HTERT RPE-1 (cell line): ENCODE measurements around the gene HOXC6.
"Not testable (repeated sequence)": the region's sequence is repeated elsewhere in the genome, so short reads cannot be mapped to it uniquely, and the experiment has no call there.

Experiments used
- in situ Hi-C: fragments of 300-500 bp; cut with MboI; formaldehyde crosslinking; loops from 4 replicates; pipeline ENCODE4 v1.14.3; 2020; ENCODE audit warnings: low sequenced_read_pairs

The HOXC6 gene

DNA sequence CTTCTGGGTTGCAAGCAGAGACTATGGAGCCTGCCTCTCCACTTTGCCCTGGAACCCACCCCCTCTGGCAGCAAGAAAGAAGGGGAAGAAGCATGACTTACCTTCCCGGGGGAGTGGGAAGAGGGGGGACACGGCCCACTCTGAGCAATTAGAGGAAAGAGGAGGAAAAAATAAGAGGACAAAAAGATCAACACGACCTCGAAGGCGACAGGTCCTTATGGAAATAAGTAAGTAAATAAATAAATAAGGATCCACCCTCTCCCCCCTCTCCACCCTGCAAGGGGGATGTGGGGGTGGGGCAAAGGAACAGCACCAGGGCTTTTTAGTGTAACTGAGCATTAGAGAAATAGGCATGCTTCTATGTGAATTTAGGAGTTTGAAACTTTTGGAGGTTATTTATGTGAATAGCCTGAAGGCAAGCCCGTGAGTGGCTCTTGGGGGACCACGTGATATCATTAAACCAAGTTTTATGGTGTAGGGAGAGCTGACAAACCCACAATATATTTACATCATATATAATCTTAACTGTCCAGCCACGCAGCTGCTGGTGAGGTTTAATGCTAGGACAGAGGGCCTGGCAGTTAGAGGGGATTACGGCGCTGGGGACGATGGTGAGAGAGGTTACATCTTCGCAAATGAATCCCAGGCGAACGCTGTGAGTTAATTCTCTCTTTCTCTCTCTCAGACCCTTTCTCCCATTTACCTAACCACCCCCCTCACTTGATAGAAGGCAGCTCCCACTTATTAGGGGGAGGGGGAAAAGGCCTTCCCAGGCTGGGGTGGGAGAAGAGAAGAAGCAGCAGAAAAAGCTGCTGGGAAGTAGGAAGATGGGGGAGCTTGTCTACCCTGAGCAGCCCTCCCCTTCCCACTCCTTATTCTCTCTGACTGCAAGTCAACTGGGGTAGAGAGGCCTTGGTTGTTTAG lies 9.4 kb downstream of the HOXC6 start:
- in situ Hi-C loops: no loop called here

GRCh38 chr12:54038284-54038870 lies 10.1 kb downstream of the HOXC6 start:
- in situ Hi-C loops: no loop called here

GRCh38 chr12:54038871-54039414 lies 10.7 kb downstream of the HOXC6 start:
- in situ Hi-C loops: no loop called here

DNA sequence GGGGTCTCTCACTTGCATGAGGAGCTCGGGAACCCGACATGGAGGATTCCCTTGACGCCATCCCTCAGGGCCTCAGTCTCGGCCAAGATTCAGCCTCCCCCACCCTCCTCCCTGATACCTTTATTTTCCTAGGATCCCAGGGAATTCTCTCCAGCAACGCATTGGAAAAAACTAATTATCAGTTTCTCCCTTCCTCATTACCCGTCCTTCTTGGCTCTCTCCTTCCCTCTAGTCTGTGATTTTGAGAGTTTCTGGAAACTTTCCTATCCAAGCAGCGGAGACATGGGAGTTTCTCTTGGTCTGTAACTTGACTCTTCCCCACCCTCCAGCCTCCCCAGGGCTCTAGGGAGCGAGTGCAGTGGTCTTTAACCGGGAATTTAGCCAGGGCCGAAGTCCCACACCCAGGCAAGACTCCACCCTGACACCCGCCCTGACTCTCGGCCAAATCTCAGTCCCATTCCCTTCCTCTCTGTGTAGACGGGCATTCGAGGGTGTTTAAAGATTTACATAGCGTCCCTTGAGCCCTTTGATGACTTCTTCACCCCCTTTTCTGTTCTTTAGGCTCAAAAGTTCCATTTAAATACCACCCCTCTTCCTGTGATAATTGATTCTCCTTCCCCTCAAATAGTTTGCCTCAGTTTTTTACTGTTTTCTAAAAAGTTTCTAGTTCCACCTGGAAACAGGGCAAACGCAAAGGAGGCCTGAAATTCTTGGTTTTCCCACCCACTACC lies 11.3 kb downstream of the HOXC6 start:
- in situ Hi-C loops: no loop called here

DNA sequence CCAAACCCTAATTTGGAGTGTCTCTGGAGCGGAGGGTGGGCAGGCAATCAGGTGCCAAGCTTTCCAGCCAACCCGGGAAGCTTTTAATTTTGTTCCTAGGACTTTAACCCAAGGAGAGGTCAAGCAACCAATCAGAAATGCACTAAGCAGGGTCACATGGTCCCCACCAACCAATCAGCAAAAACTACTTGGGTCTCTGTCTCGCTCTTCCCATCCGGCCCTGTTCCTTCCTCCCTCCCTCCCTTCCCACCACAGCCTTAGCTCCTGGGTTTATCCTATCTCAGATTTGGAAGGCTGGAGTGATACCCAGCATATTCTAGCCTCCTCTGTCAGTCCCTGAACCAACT lies 11.9 kb downstream of the HOXC6 start:
- in situ Hi-C loops: no loop called here

- in situ Hi-C loops: no loop called here
Measured at GRCh38 chr12:54040648-54041047, 12.4 kb downstream of the HOXC6 start.

DNA sequence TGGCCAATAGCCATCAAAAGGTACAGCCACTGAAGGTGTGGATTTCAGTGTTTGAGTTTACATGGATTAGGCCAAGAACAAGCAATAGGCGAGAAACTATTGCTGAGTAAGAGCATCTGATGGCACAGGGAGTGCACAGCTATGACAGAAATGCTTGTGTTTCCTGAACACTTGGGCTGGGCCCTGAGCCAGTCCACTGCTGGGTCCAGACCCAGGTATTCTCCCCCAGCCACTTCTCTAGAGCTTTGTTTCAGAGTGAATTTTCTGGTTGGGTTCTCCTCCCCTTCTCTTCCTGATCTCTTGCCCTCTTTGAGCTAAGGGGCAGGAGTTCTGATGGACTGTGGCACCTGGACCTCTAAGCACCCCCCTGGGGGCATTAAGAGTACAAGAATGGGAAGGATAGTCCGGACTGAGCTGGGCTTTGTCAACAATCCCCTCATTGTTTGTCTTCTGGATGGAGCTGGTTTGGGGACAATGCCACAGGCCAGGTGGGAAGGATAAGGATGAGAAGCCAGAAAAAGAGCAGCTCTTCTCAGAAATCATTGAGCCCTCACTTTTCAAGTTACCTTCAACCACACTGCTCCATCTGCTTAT lies 13.0 kb downstream of the HOXC6 start:
- in situ Hi-C loops: no loop called here

- in situ Hi-C loops: not testable (repeated sequence)
Measured at GRCh38 chr12:54042033-54042432, 13.8 kb downstream of the HOXC6 start.

- in situ Hi-C loops: no loop called here
Measured at GRCh38 chr12:54042970-54043853, 15.0 kb downstream of the HOXC6 start.

DNA sequence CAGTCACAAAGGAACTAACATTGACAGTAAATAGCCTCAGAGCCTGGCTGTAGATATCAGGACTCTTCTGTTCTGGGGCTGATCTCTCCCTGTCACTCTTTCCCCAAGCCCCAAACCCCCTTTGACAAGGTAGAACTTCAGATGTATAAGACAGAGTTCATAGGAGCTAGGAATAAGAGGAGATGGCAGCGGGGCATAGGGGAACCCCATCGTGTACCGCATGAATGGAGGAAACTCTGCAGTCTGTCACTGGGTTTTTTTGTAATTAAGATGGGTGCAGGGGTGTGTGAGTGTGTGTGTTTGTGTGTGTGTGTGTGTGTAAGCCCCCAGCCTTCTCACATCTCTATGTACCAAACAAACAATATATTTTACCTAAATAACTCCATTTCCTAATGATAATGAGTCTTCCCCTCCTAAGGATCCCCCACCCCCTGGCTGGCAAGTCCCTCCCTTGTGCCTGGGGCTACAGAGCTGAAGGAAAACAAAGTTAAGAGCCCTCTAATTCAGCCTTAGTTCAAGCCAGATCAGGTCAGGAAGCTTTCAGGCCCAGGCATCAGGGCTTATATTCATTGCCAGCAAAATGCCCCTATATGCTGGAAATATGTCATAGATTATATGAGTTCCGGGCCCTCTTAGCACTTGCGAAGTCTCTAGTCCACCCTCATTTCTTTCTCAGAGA lies 16.3 kb downstream of the HOXC6 start:
- in situ Hi-C loops: no loop called here

GRCh38 chr12:54045401-54045800 lies 17.2 kb downstream of the HOXC6 start:
- in situ Hi-C loops: no loop called here

DNA sequence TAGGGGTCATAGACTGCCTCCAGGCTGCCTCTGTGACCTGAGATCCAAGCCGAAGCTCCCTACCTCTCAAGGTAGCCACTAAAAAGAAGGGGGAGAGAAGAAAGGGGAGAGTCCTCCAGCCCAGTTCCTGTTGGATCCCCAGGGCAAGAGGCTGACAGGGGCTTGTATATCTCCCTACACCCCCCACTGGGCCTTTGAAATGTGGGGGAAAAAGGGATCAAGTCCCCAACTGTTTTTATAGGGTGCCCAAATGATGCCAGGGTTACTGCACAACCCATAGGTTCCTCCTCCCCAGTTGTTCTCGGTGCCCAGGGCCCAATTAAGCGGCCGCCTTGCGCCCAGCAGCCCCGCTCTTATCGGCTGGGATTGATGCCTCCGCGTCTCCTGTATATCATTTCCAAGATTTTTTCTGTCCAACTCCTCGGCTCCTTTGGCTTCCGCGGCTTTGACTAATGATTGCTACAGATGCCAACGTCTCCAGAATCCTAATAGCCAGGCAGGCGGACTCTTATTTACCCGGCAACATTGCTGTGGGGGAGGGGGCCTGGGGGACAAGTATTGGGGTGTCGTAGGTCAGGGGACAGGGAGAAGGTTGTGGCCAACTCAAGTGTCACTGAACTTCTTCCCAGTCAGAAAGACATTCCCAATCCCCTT lies 17.8 kb downstream of the HOXC6 start:
- in situ Hi-C loops: no loop called here

GRCh38 chr12:54046809-54047159 lies 18.5 kb downstream of the HOXC6 start:
- in situ Hi-C loops: no loop called here

GRCh38 chr12:54047160-54047963 lies 19.1 kb downstream of the HOXC6 start:
- in situ Hi-C loops: no loop called here

DNA sequence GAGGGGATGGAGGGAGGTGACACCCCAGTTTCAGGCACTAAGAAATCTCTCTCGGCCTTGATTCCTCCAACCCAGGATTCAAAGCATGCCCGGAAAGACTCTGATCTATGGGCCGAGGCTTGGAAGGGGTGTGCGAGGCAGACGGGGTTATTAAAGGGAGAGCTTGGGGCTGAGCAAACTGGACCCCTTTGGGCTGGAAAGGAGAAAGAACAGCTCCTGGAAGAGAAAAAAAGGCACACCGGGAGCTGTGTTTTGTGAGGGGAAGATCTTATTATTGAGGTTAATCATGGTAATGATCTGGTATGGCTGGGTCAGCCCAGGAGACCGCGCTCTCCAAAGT lies 19.7 kb downstream of the HOXC6 start:
- in situ Hi-C loops: no loop called here

DNA sequence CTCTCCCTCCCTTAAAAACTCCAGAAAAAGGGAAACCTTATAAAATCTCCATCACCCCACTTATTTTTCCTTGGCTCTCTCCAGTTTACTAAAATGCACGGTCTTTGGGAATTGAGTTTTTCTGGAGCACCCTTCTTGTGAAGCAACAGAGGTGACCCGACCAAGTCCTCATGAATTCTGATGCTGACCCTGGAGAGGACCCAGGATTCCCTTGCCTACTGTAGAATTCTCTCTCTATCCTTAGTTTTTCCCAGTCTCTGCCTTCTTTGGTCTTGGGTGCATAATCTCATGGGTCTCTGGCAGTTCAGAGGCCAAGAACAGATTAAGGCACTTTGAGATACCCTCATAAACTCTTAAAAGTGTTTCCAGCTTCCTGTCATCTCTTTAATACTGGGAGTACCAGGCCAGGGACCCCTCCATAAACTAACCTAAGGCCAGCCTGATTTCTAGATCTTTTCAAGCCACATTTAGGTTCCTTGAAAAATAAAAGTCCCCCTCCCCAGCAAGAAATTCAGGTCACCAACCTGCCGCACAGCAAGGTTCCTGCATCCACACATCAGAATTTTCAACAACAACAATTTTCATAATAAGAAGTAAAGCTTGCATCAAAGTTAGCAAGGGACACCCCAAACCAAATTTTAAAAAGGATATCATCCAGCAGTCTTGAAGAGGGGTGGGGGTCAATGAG lies 20.3 kb downstream of the HOXC6 start:
- in situ Hi-C loops: no loop called here

DNA sequence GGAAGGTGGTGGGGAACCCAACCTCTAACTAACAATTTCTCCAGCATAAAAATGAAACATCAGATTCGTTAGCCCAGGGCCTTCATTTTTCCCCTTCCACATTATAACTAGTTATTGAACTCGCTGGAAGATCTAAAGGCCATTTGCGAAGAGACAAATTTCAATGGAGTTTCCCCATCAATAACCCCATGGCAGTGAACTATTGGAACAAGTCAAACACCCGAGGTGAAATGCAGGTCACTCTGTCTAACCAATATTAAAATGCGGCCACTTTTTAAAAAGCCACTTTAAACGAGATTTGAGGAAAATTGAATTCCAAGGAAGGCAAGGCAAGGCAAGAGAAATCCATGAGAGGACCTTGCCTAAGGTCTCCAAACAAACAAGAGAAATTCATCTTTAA lies 20.9 kb downstream of the HOXC6 start:
- in situ Hi-C loops: no loop called here

- in situ Hi-C loops: no loop called here
Measured at GRCh38 chr12:54050482-54050810, 22.2 kb downstream of the HOXC6 start.
